ENCODE measurements around the gene KLF5.

The KLF5 gene

DNA sequence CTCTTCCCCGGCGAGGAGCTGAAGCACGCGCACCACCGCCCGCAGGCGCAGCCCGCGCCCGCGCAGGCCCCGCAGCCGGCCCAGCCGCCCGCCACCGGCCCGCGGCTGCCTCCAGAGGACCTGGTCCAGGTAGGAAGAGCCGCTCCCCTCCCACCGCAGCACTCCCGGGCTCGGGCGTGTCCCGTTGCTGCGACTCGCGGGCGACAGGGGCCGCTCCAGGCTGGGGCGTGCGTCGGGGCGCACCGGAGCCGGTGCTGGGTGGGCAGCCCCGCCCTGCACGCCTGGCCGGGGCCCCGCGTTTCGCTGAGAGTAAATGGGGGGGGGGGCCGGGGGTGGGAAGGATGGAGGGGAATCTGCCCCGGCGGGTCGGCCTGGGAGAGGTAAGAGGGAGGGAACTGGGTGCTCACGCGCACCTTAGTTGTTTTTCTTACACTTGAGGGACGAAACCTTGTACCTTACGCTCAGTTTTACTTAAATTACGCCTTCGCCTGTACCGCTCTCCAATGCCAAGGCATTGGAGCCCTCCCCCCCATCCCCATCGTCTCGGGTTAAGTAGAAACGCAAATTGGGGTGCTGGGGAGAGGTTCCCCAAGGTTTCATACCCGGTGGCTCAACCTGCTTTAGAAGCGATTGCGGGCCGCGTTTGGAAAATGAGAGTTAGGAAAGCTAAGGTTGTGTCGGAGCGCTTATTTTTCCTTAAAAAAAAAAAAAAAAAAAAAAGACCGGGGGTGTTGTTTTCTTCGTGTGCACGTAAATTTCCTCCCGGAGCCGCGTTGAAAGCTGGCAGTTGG is 850 bp downstream of the KLF5 start:
- in situ Hi-C loops (cut with MboI; ENCODE audit: low sequenced_read_pairs) = no loop called here

DNA sequence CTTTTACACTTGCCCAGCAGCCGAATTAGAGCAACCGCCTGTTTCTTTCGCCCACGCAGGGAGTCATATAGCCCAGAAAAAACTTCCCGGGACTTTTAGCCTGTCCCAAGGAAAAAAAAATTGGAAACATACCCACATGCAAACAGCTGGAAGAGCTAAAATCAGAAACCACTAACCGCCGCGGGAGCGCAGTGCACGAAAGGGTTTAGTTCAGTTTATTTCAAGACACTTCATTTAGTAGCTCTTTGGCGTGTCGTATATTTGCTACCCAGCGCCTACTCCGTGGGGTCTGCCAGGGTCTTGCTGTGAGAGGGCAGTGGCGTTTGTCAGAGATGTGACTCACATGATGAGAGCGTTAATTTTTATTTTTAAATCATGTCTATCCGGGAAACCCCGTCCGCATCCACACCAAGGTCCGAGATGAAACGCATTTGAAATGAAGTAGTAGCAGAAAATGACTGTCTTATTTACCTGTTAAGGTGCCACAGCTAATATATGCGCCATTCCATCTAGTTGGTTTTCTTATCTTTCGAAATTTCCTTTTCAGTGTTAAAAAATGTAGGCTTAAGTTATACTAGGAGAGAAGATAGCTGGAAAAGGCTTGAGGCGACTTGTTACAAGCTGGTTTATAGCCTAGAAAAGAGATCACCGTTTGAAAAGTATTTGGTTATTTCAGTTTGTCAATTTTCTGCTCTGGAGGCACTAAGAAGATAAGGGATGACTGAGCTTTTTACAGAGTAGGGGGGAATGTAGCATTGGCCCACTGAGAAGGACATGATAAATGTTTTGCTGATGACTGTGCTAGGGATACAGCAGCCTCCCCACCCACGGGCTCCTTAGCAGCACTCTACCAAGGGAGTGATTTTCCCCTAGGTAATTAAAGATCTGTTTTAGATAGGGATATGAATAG is 1.7 kb downstream of the KLF5 start:
- in situ Hi-C loops (cut with MboI; ENCODE audit: low sequenced_read_pairs) = no loop called here

DNA sequence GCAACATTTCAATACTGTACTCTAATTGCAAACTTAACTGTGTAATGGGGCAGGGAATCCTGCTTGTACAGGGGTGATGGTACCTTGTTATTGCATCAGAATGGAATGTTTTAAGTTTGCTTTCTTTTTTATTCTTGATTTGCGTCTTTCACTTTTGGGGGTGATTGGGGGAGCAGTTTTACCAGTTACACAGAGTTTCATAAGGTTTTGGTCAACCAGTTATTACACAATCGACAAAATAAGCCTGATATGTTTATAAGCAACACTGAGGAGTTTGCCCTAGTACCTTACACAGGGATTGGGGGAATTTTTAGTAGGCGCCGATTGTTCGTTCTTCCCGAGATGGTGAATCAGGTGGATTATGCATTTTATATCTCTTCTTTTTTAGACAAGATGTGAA is 2.7 kb downstream of the KLF5 start:
- in situ Hi-C loops (cut with MboI; ENCODE audit: low sequenced_read_pairs) = no loop called here

DNA sequence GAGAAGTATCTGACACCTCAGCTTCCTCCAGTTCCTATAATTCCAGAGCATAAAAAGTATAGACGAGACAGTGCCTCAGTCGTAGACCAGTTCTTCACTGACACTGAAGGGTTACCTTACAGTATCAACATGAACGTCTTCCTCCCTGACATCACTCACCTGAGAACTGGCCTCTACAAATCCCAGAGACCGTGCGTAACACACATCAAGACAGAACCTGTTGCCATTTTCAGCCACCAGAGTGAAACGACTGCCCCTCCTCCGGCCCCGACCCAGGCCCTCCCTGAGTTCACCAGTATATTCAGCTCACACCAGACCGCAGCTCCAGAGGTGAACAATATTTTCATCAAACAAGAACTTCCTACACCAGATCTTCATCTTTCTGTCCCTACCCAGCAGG is 3.1 kb downstream of the KLF5 start:
- in situ Hi-C loops (cut with MboI; ENCODE audit: low sequenced_read_pairs) = no loop called here

DNA sequence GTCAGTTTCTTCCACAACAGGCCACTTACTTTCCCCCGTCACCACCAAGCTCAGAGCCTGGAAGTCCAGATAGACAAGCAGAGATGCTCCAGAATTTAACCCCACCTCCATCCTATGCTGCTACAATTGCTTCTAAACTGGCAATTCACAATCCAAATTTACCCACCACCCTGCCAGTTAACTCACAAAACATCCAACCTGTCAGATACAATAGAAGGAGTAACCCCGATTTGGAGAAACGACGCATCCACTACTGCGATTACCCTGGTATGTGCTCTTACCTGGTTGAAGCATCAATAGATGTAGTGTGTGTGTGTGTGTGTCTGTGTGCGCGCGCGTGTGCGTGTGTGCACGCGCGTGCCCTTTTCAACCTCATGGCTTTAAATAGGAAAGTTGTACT is 3.7 kb downstream of the KLF5 start:
- in situ Hi-C loops (cut with MboI; ENCODE audit: low sequenced_read_pairs) = no loop called here

DNA sequence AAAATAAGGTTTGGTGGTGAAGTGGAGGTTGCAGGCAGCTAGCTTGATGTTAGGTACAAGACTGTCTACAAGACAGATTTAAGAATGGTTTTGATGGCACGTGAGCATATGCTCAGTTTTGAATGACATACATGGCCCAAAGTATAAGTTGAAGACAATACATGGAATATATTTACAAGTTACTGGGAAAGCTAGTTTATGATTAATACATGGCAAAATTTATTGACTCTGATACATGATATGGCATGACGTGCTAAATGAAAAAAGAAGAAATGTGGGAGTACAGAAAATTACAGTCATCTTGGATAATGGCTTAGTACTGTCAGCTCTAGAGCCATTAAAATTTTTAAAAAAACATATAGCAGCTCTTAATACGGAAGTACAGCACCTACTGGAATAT is 4.4 kb downstream of the KLF5 start:
- in situ Hi-C loops (cut with MboI; ENCODE audit: low sequenced_read_pairs) = no loop called here

DNA sequence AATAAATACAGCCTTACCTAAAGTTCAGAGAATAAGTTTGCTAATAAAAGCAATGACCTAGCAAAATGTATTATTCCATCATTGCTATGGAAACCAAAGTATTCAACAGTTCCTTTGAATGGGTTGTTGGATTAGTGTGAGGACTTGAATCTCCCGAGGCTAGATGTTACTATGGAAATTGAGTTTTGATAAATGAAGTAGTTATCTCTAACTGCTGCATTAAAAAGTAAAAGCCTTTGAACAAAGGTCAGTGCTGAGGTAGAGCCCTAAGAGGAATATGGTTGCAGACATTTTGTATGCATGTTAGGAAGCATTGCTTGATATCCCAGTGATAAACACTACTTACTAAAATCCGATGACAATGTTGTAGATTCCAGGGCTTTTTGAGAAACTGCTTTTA is 6.2 kb downstream of the KLF5 start:
- in situ Hi-C loops (cut with MboI; ENCODE audit: low sequenced_read_pairs) = no loop called here

- in situ Hi-C loops (cut with MboI; ENCODE audit: low sequenced_read_pairs) = no loop called here
Measured at GRCh38 chr13:73065665-73066340, 7.0 kb downstream of the KLF5 start.

GRCh38 chr13:73069206-73069805 is 10.5 kb downstream of the KLF5 start:
- in situ Hi-C loops (cut with MboI; ENCODE audit: low sequenced_read_pairs) = no loop called here

DNA sequence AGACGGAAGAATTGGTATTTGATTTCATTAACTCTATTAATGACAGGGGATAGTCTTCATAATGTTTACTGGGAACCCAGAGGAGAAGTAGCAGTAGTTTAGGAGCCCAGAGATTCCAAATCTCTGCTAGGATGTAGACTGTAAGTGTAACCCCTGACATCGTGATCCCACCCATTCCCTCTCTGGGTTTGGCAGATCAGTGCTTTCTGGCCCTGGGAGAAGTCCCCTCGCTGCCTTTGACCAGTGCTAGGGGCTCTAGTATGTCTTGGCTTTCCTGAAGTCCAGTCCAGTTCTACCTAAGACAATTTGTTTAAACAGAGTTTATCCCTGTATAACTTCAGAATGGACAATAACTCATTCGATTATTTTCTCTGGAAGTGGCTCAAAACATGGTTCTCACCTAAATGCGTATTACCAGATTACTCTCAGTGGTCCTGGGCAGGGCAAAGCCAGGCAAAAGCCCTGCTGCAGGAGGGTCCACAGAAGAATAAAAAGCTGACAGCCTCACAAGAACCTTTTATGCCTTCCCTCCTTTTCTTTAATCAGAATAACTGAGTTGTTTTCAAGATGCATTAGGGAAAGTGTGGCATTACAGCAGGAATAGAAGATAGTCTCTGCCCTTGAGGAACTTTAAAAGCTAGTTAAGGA is 11.8 kb downstream of the KLF5 start:
- in situ Hi-C loops (cut with MboI; ENCODE audit: low sequenced_read_pairs) = no loop called here

DNA sequence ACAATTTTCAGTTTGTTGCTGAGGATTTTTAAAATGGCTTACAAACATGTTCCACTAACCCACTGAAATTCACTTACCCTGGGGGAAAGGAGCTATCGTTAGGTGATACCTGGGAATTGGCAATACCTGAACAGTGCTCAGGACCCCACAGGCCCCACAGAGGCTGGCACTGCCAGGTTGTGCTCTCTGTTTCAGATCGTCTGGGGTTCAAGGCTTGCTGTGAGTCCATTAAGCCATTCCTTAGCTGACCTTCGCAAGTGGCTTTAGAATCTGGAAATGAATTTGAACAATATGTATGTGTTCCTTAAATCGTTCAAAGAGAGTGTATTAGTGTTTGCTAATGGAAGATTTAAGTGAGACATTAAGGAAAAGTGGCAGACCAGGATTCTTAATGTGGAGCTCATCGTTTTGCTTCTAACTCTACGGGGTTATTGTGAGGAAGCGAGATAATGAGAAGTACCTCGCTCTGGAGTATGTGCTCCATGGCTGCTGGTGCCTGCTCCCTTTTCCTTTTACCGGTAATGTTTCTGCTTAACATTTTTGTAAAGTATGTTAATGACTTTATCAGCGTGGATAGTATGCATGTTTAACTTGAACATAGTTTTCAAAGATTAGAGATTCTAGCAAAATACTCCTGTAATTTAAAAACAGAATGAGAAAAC is 13.6 kb downstream of the KLF5 start:
- in situ Hi-C loops (cut with MboI; ENCODE audit: low sequenced_read_pairs) = no loop called here

DNA sequence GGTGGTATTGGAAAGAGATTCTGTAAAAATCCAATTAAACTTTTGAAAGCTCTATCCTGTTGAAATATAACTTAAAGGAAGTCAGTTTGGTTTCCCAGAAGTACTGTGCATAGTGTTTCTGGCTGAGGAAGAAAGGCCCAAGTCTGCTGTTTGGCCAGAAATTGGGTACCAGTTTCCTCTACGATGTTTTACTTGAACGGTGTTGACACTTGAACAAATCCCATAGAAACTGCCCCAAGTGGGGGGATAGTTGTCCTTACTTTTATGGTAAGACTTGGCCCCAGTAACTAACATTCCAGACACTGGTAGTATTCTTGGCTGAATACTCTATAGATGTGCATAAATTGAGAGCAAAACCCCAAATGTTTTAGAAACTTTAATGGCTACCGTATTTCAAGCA is 14.2 kb downstream of the KLF5 start:
- in situ Hi-C loops (cut with MboI; ENCODE audit: low sequenced_read_pairs) = no loop called here

DNA sequence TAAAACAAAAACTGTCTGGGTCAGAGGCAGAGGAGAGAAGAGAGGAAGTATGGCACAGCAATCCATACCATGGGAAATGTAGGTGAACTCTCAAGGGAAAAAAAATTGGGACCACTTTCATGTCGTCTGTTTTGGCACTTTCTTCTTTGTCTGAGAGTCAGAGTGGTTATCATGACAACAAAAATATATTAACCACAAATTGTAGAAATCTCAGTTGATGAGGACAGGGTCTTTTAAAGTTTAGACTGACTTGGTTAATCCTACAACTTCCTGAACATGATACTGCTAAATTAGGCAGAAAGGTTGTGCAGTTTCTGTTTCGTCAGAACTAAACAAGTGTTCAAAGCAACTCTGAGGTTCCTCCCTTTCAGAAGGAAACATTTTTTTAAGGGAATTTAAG is 15.2 kb downstream of the KLF5 start:
- in situ Hi-C loops (cut with MboI; ENCODE audit: low sequenced_read_pairs) = no loop called here

DNA sequence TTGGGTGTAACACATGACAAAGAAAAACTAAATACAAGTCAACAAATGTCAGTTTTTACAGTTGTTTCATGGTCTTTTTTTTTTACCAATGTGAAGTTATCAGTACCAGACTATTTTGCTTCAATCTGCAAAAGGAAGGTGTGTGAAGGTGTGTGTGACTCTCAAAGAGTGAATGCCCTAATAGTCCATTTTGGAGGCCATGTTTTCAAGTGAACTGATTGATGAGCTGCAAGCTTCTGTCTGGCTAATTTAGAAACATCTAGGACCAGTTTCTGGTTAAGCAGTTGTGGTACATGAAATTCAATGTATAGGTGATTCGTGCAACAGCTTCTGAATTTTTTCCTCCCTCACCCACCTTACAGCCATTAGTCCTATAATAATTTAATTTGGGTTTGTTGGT is 16.1 kb downstream of the KLF5 start:
- in situ Hi-C loops (cut with MboI; ENCODE audit: low sequenced_read_pairs) = no loop called here

DNA sequence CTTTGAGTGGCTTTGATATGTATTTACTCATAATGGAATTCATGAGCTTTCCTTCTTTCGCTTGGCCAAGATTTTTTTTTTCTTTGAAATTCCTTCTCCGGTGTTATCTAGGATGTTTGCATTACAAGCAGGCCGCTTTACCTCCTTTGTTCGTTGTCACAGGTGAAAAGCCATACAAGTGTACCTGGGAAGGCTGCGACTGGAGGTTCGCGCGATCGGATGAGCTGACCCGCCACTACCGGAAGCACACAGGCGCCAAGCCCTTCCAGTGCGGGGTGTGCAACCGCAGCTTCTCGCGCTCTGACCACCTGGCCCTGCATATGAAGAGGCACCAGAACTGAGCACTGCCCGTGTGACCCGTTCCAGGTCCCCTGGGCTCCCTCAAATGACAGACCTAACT is 16.7 kb downstream of the KLF5 start:
- in situ Hi-C loops (cut with MboI; ENCODE audit: low sequenced_read_pairs) = no loop called here

- in situ Hi-C loops (cut with MboI; ENCODE audit: low sequenced_read_pairs) = no loop called here
Measured at GRCh38 chr13:73075954-73076353, 17.1 kb downstream of the KLF5 start.

GRCh38 chr13:73077865-73078264 is 19.1 kb downstream of the KLF5 start:
- in situ Hi-C loops (cut with MboI; ENCODE audit: low sequenced_read_pairs) = no loop called here

- in situ Hi-C loops (cut with MboI; ENCODE audit: low sequenced_read_pairs) = no loop called here
Measured at GRCh38 chr13:73079359-73079758, 20.6 kb downstream of the KLF5 start.

- in situ Hi-C loops (cut with MboI; ENCODE audit: low sequenced_read_pairs) = no loop called here
Measured at GRCh38 chr13:73081256-73081915, 22.6 kb downstream of the KLF5 start.

DNA sequence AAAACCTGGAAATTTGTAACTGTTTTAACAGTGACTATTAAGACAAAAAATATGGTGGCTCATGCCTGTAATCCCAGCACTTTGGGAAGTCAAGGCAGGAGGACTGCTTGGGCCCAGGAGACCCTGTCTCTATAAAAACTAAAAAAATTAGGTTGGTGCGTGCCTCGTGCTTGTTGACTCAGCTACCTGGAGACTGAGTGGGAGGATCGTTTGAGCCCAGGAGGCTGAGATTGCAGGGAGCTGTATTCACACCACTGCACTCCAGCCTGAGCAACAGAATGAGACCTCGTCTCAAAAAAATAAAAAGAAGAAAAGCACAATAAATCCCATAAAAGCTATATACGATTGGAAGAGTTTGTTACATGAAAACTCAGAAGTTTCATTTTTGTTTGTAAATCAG is 23.7 kb downstream of the KLF5 start:
- in situ Hi-C loops (cut with MboI; ENCODE audit: low sequenced_read_pairs) = no loop called here
